ENCODE results near the gene ENTPD1. TPM values are rescaled to one million over a fixed set of nuclear protein-coding genes. Genes with fewer than 3 reads are reported as not detected.

The ENTPD1 gene
- total RNA-seq, 1 experiment from 2014 or later, result not detected

GRCh38 chr10:95784279-95784913 lies 28.4 kb downstream of the ENTPD1 start:
- intact Hi-C loops (cut with micrococcal nuclease), result no loop called here
- H3K27me3 Mint-ChIP-seq (ENCODE audit: insufficient read depth, unreplicated experiment), result peaks cover 16% of the 10 kb centered on the region
- ChIA-PET CTCF (interaction anchor here (0.6 to 1.5 kb wide), 3 partner anchors 80 to 148 kb away, joined by 3 to 6 read pairs (median 5); partner anchors contain the start of gene TCTN3), POLR2A (interaction anchor here (0.6 kb wide), 1 partner anchor 64 kb away, joined by 3 read pairs; no protein-coding TSS in a partner anchor)
- no peak for TF ChIP-seq CTCF (IDR thresholded peaks at IDR 0.05; ENCODE audit: unreplicated experiment)
- H3K9me3 Mint-ChIP-seq (ENCODE audit: unreplicated experiment), result no peaks in the 10 kb centered on the region
- H3K27ac Mint-ChIP-seq (ENCODE audit: low read depth, unreplicated experiment), result no peak overlapping the region
- no TSS peak for BruUV-seq (replicated peaks)
- H3K4me3 Mint-ChIP-seq (ENCODE audit: unreplicated experiment), result no peak overlapping the region
- H3K36me3 Mint-ChIP-seq (ENCODE audit: insufficient read depth, unreplicated experiment), result no peaks in the 10 kb centered on the region
- no peak for DNase-seq (ENCODE audit: unreplicated experiment)
- H3K4me1 Mint-ChIP-seq (ENCODE audit: insufficient read depth, unreplicated experiment), result peaks cover 5% of the 10 kb centered on the region

GRCh38 chr10:95785317-95785716 lies 29.4 kb downstream of the ENTPD1 start:
- intact Hi-C loops (cut with micrococcal nuclease), result no loop called here
- no TSS peak for BruUV-seq (replicated peaks)
- Mint-ChIP-seq H3K4me3 (ENCODE audit: unreplicated experiment) (no peak overlapping the region), H3K27me3 (ENCODE audit: insufficient read depth, unreplicated experiment) (peaks cover 16% of the 10 kb centered on the region), H3K36me3 (ENCODE audit: insufficient read depth, unreplicated experiment) (no peaks in the 10 kb centered on the region), H3K27ac (ENCODE audit: low read depth, unreplicated experiment) (no peak overlapping the region), H3K9me3 (ENCODE audit: unreplicated experiment) (no peaks in the 10 kb centered on the region), H3K4me1 (ENCODE audit: insufficient read depth, unreplicated experiment) (peaks cover 5% of the 10 kb centered on the region)
- POLR2A ChIA-PET, result no interaction called here
- no peak for DNase-seq (ENCODE audit: unreplicated experiment)
- no peak for TF ChIP-seq CTCF (IDR thresholded peaks at IDR 0.05; ENCODE audit: unreplicated experiment)
- CTCF ChIA-PET, result interaction anchor here (1.5 kb wide), 2 partner anchors 79 to 92 kb away, joined by 3 to 6 read pairs; partner anchors contain the start of gene TCTN3

- no peak for TF ChIP-seq CTCF (IDR thresholded peaks at IDR 0.05; ENCODE audit: unreplicated experiment)
- Mint-ChIP-seq H3K4me3 (ENCODE audit: unreplicated experiment) (no peak overlapping the region), H3K27me3 (ENCODE audit: insufficient read depth, unreplicated experiment) (peaks cover 16% of the 10 kb centered on the region), H3K9me3 (ENCODE audit: unreplicated experiment) (no peaks in the 10 kb centered on the region), H3K27ac (ENCODE audit: low read depth, unreplicated experiment) (no peak overlapping the region), H3K4me1 (ENCODE audit: insufficient read depth, unreplicated experiment) (peaks cover 5% of the 10 kb centered on the region), H3K36me3 (ENCODE audit: insufficient read depth, unreplicated experiment) (no peaks in the 10 kb centered on the region)
- intact Hi-C loops (cut with micrococcal nuclease), result no loop called here
- POLR2A ChIA-PET, result no interaction called here
- BruUV-seq (replicated peaks), result no TSS peak
- DNase-seq (ENCODE audit: unreplicated experiment), result no peak
- CTCF ChIA-PET, result interaction anchor here (1.5 kb wide), 2 partner anchors 78 to 93 kb away, joined by 3 to 6 read pairs; partner anchors contain the start of gene TCTN3
These were observed 30.1 kb downstream of the ENTPD1 start for GRCh38 chr10:95785942-95786669.

- no peak for TF ChIP-seq CTCF (IDR thresholded peaks at IDR 0.05; ENCODE audit: unreplicated experiment)
- BruUV-seq (replicated peaks), result no TSS peak
- Mint-ChIP-seq H3K36me3 (ENCODE audit: insufficient read depth, unreplicated experiment) (no peaks in the 10 kb centered on the region), H3K27ac (ENCODE audit: low read depth, unreplicated experiment) (no peak overlapping the region), H3K9me3 (ENCODE audit: unreplicated experiment) (no peaks in the 10 kb centered on the region), H3K4me1 (ENCODE audit: insufficient read depth, unreplicated experiment) (peaks cover 5% of the 10 kb centered on the region), H3K27me3 (ENCODE audit: insufficient read depth, unreplicated experiment) (peaks cover 8% of the 10 kb centered on the region), H3K4me3 (ENCODE audit: unreplicated experiment) (no peak overlapping the region)
- CTCF ChIA-PET, result no interaction called here
- DNase-seq (ENCODE audit: unreplicated experiment), result no peak
- intact Hi-C loops (cut with micrococcal nuclease), result no loop called here
- POLR2A ChIA-PET, result no interaction called here
These were observed 31.5 kb downstream of the ENTPD1 start for GRCh38 chr10:95787447-95787846.
